Cardiac fibroblast (primary cell): ENCODE results near the gene FES.

ENCODE experiments used
- DNase-seq, 2 donors: peaks; one replicate each; pipeline versions ENCODE4 v3.0.0 to v3.0.0-alpha.2; 2010; ENCODE audit warnings: low read depth in 2 of 2
- H3K4me3 ChIP-seq, 2 donors: replicated peaks in 1 of 2; 1 replicate in 1 of 2; 2 replicates in 1 of 2; pipeline ENCODE4 v1.5.1; 2011; ENCODE audit warnings: low read depth in 2 of 2, low read length in 2 of 2, mild to moderate bottlenecking in 2 of 2, moderate library complexity in 1 of 2
- TF ChIP-seq, protein P1 (sequence below): IDR thresholded peaks from one replicate; pipeline ENCODE4 v1.5.1; 2011; ENCODE audit warnings: low read depth, mild to moderate bottlenecking, low read length, inconsistent platforms

The FES gene

DNA sequence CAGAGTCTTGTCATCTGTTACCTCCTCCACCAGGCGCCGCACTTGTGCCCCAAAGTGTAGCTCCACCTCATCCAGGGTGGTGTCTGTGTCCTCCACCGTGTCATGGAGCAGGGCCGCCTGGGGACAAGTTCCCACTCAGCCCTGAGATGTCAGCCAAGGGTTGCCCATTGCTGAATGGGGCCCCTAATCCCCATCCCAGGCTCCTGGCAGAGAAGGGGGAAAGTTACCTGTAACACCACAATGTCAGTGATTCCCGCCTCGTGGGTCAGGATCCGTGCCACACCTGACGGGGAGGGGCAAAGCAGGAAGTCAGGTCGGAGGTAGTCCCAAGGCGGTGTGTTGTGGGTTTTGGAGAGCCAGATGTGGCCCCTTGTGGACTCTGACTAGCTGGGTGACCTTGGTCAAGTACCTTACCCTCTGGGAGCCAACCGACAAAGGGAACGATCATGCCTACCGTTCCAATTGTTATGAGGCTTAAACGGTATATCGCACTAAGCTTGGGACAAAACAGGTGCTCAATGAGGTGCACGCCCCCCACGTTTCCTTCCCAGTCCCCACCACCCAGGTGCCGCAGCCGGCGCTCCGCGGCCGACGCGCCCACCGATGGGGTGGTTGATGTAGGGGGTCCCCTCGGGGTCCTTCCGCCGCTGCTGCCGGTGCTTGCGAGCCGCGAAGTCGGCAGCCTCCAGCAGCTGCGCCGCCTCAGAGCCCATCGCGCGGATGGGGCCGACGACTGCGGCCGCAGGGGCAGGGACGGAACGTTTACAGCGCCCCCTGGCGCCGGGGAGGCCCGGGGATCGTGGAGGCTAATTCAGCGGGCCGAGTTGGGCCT is 47.7 kb downstream of the FES start, which contains the start of gene HDDC3:
Gene HDDC3 (minus strand): TSS at position 722 of the 832 bp plus-strand sequence. CDS start 9 bp downstream, at position 713.
- TF ChIP-seq, protein P1, sequence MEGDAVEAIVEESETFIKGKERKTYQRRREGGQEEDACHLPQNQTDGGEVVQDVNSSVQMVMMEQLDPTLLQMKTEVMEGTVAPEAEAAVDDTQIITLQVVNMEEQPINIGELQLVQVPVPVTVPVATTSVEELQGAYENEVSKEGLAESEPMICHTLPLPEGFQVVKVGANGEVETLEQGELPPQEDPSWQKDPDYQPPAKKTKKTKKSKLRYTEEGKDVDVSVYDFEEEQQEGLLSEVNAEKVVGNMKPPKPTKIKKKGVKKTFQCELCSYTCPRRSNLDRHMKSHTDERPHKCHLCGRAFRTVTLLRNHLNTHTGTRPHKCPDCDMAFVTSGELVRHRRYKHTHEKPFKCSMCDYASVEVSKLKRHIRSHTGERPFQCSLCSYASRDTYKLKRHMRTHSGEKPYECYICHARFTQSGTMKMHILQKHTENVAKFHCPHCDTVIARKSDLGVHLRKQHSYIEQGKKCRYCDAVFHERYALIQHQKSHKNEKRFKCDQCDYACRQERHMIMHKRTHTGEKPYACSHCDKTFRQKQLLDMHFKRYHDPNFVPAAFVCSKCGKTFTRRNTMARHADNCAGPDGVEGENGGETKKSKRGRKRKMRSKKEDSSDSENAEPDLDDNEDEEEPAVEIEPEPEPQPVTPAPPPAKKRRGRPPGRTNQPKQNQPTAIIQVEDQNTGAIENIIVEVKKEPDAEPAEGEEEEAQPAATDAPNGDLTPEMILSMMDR = peak; percentile 87
- peak within 1 kb of the TSS; percentile 70 to 83 for H3K4me3 ChIP-seq
- peak; percentile 84 to 87 for DNase-seq

DNA sequence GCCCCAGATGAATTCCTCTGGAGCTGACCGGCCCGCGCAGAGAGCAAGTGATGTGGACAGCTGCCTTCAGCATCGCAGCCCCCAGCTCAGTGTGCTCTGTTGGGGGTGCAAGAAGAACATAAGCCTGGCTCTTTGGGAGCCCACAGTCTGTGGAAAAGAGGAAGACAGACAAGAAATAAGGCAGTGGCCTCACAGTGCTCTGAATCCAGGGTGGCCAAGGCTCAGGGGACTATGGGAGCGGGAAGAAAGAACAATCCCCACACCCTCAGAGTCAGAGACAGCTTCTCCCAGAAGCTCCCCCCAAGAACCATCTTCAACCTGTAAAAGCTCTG is 48.3 kb downstream of the FES start:
- no peak for DNase-seq
- H3K4me3 ChIP-seq = peak overlapping the region; percentile 70 to 83
- TF ChIP-seq, protein P1 = no peak

DNA sequence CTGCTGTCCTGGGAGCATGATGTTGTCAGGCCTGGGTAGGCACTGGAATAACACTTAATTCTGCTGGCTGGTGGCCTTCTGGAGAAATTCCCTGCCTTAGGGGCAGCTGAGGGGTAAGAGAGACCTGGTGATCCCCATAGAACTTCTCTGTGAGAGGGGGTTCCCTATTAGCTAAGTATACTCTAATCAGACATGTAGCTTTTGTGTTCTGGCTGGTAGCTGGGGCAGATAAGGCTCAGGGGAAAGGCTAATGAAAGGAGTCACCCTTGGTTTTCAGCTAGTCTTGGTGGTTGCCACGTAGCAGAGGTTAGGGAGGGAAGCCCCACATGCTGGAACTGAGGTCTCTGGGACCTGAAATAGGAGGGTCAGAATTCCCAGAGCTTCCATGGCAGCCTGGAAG is 49.0 kb downstream of the FES start:
- TF ChIP-seq, protein P1 = no peak
- no peak overlapping the region for H3K4me3 ChIP-seq

DNA sequence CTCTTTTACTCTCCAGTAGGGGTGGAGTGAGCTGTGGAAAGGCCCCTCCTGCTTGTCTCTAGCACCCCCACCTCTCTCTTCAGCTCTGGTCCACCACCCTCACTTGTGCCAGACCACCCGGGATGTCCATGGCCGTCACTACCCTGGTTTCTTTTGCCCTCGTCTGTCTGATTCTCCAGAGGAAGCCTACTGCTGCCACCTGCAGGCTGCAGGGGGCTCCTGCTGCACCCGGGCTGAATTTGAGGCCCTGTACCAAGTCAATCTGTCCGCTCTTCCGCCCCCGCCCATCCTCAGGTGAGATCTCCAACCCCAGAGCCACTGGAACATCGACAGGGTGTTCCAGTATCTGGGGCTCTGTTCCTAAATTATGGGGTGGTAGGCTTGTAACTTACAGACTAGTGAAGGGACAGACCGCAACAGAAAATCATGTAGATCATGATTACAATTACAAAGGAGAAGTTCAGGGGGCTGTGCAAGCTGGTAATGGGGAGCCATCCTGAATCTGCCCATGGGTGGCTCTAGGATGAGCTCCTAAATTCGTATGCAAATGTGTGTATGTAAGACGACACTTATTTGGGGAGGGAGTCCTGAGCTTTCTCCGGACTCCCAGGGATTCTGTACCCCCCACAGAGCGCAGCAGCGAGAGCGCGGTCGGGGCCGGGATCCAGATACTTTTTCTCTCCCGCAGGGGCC is 50.1 kb downstream of the FES start:
- TF ChIP-seq, protein P1 = peak; percentile 97
- DNase-seq = peak; percentile 86

More for the DNA sequence above, 49.0 kb downstream of the FES start:
- DNase-seq = no peak

DNA sequence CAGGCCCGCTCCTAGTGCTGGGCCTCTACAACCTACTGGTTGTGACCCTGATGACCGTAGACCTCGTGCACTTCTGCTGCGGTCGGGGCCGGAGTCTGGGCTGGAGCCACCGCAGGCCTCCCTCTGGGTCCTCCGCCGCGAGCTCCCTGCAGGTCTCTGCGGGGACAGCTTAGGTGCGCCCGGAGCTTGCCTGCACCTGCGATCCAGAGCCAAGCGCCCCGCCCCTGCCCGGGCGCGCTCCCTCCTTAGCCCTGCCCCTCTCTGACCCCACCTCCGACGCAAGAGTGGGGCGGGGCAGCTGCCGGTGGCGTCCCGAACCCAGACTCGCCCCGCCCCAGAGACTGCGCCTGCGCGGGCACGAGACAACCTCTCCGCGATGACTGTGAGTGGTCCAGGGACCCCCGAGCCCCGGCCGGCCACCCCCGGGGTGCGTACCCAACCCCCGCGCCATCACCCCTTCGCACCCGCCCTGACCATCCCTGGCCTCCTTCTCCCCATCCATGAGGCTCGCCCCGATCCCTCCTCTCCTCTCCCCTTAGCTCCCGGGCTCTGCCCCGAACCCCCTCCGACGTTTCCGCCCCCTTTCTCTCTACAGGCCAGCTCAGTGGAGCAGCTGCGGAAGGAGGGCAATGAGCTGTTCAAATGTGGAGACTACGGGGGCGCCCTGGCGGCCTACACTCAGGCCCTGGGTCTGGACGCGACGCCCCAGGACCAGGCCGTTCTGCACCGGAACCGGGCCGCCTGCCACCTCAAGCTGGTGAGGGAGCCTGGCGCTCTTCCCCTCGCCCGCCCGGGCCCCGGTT is 50.8 kb downstream of the FES start, which contains the start of gene UNC45A:
Gene UNC45A (plus strand): TSS at position 337 of the 803 bp plus-strand sequence. CDS start 40 bp downstream, at position 377.
- peak within 1 kb of the TSS; percentile 78 to 81 for H3K4me3 ChIP-seq
- DNase-seq = peak; percentile 82 to 84
- TF ChIP-seq, protein P1 = no peak

More for the DNA sequence above, 50.1 kb downstream of the FES start:
- H3K4me3 ChIP-seq = peak overlapping the region; percentile 78 to 81

DNA sequence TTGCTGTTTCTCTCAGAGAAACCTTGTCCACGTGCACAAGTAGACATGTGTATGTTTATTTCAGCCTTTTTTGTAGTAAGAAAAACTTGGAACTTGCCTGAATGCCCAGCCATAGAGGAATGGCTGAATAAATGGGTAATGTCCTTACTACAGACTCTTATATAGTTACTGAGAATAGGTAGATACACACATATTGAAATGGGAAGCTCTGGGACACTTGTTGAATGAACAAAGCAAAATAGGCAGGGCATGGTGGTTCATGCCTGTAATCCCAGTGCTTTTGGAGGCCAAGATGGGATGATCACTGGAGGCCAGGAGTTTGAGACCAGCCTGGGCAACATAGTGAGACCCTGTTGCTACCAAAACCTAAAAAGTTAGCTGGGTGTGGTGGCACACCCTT is 52.5 kb downstream of the FES start:
- H3K4me3 ChIP-seq = no peak overlapping the region
- no peak for DNase-seq

More for the DNA sequence above, 52.5 kb downstream of the FES start:
- TF ChIP-seq, protein P1 = no peak
